Lower leg skin (tissue), 3 donors: ENCODE results near the gene MTMR10.

Experiments
- CTCF ChIP-seq, 3 donors: fragments of 450-650 bp; IDR thresholded peaks; one replicate each; pipeline ENCODE4 v1.5.1; 2016; ENCODE audit warnings: antibody characterized with exemption in 3 of 3, mild to moderate bottlenecking in 3 of 3, moderate library complexity in 2 of 3
- POLR2A ChIP-seq, 2 donors: fragments of 450-650 bp; IDR thresholded peaks; one replicate each; pipeline ENCODE4 v1.6.1; 2016 to 2017; ENCODE audit warnings: antibody characterized with exemption in 2 of 2, mild to moderate bottlenecking in 1 of 2, moderate library complexity in 1 of 2

- no peak for TF ChIP-seq POLR2A (IDR thresholded peaks at IDR 0.05)
- TF ChIP-seq CTCF (IDR thresholded peaks at IDR 0.05): no peak
These were observed 8.3 kb upstream of the MTMR10 start for GRCh38 chr15:30999729-31000128.
